Measurements from ENCODE around the gene USP24. TPM values are rescaled to one million over a fixed set of nuclear protein-coding genes. Genes with fewer than 3 reads are reported as not detected.

USP24 gene
- polyA plus RNA-seq, 1 donor (not counting 4 experiments of a cell fraction or from before 2014, with no cell fraction given), result 22.5 TPM

- FAIRE-seq (no peak), DNase-seq (ENCODE audit: low read depth, low spot score) (no peak)
- dilution Hi-C loops (cut with MboI; ENCODE audit: extremely low pct_ligation_motif_present, low sequenced_read_pairs), result no loop called here
- H3K9me1 ChIP-seq (ENCODE audit: control insufficient read depth, extremely low read depth, insufficient read depth, low read length), result peaks cover under 1% of the 10 kb centered on the region
- H3K79me2 ChIP-seq (ENCODE audit: control insufficient read depth, insufficient read depth, low read length), result peaks cover 54% of the 10 kb centered on the region
- H3K9ac ChIP-seq (ENCODE audit: control insufficient read depth, extremely low read depth, insufficient read depth, low read length), result no peak overlapping the region
- H2AFZ ChIP-seq (ENCODE audit: control insufficient read depth, low read length), result no peak overlapping the region
- H3K36me3 ChIP-seq (ENCODE audit: control insufficient read depth in 2 of 2, extremely low read depth in 1 of 2, insufficient read depth in 2 of 2, low read length in 2 of 2), result peaks cover 53 to 63% of the 10 kb centered on the region in 2 experiments
- no peaks in the 10 kb centered on the region for H3K9me3 ChIP-seq (ENCODE audit: control insufficient read depth, low read depth, low read length)
- H3K27me3 ChIP-seq (ENCODE audit: control insufficient read depth, extremely low read depth, insufficient read depth, low read length), result no peaks in the 10 kb centered on the region
- H4K20me1 ChIP-seq (ENCODE audit: control insufficient read depth, extremely low read depth, insufficient read depth, low read length), result peaks cover 11% of the 10 kb centered on the region
- H3K27ac ChIP-seq (ENCODE audit: control insufficient read depth, insufficient read depth, low read length), result no peak overlapping the region
- H3K4me1 ChIP-seq (ENCODE audit: control insufficient read depth, extremely low read depth, insufficient read depth, low read length), result peaks cover 29% of the 10 kb centered on the region
- H3K4me2 ChIP-seq (ENCODE audit: control insufficient read depth, extremely low read depth, insufficient read depth, low read depth, low read length), result no peak overlapping the region
- TF ChIP-seq CTCF (optimal IDR thresholded peaks at IDR 0.05 in 1 of 3, IDR thresholded peaks at IDR 0.05 in 1 of 3, conservative IDR thresholded peaks at IDR 0.05 in 1 of 3; ENCODE audit: extremely low read depth in 1 of 3, insufficient read depth in 2 of 3, low read length in 3 of 3) (no peak), EZH2 (IDR thresholded peaks at IDR 0.05; ENCODE audit: low read length) (no peak)
- H3K4me3 ChIP-seq (ENCODE audit: control insufficient read depth in 2 of 3, extremely low read depth in 1 of 3, insufficient read depth in 2 of 3, low read depth in 1 of 3, low read length in 3 of 3), result no peak overlapping the region
Measured at GRCh38 chr1:55055084-55055882, 159.9 kb downstream of the USP24 start.

- Histone ChIP-seq H3K27ac (ENCODE audit: control insufficient read depth, insufficient read depth, low read length) (no peak overlapping the region), H3K4me3 (ENCODE audit: control insufficient read depth in 2 of 3, extremely low read depth in 1 of 3, insufficient read depth in 2 of 3, low read depth in 1 of 3, low read length in 3 of 3) (no peak overlapping the region), H4K20me1 (ENCODE audit: control insufficient read depth, extremely low read depth, insufficient read depth, low read length) (peaks cover 20% of the 10 kb centered on the region), H3K9me1 (ENCODE audit: control insufficient read depth, extremely low read depth, insufficient read depth, low read length) (peaks cover 5% of the 10 kb centered on the region), H3K36me3 (ENCODE audit: control insufficient read depth in 2 of 2, extremely low read depth in 1 of 2, insufficient read depth in 2 of 2, low read length in 2 of 2) (peaks cover 48 to 62% of the 10 kb centered on the region in 2 experiments), H2AFZ (ENCODE audit: control insufficient read depth, low read length) (no peak overlapping the region), H3K79me2 (ENCODE audit: control insufficient read depth, insufficient read depth, low read length) (peaks cover 61% of the 10 kb centered on the region), H3K9me3 (ENCODE audit: control insufficient read depth, low read depth, low read length) (no peaks in the 10 kb centered on the region), H3K4me1 (ENCODE audit: control insufficient read depth, extremely low read depth, insufficient read depth, low read length) (peaks cover 29% of the 10 kb centered on the region), H3K27me3 (ENCODE audit: control insufficient read depth, extremely low read depth, insufficient read depth, low read length) (no peaks in the 10 kb centered on the region), H3K9ac (ENCODE audit: control insufficient read depth, extremely low read depth, insufficient read depth, low read length) (no peak overlapping the region), H3K4me2 (ENCODE audit: control insufficient read depth, extremely low read depth, insufficient read depth, low read depth, low read length) (no peak overlapping the region)
- dilution Hi-C loops (cut with MboI; ENCODE audit: extremely low pct_ligation_motif_present, low sequenced_read_pairs), result no loop called here
- FAIRE-seq (no peak), DNase-seq (ENCODE audit: low read depth, low spot score) (no peak)
- no peak for TF ChIP-seq CTCF (optimal IDR thresholded peaks at IDR 0.05 in 1 of 3, IDR thresholded peaks at IDR 0.05 in 1 of 3, conservative IDR thresholded peaks at IDR 0.05 in 1 of 3; ENCODE audit: extremely low read depth in 1 of 3, insufficient read depth in 2 of 3, low read length in 3 of 3)
- no peak for TF ChIP-seq EZH2 (IDR thresholded peaks at IDR 0.05; ENCODE audit: low read length)
Measured at GRCh38 chr1:55054396-55054795, 160.8 kb downstream of the USP24 start.

Data from keratinocyte (primary cell).